KMS-11 (cell line): ENCODE results near the gene BZW1.

Source experiments
- H2AFZ ChIP-seq: fragments of 200-600 bp; sonication (generic); 2 replicates; pipeline ENCODE4 v1.6.1; 2016; ENCODE audit warnings: antibody characterized with exemption, mixed run types, low read depth
- H3K27ac ChIP-seq: fragments of 200-600 bp; sonication (generic); 2 replicates; pipeline ENCODE4 v1.6.1; 2016; ENCODE audit warnings: mild to moderate bottlenecking, mixed run types
- H3K27me3 ChIP-seq: fragments of 200-600 bp; sonication (generic); 2 replicates; pipeline ENCODE4 v1.6.1; 2017; ENCODE audit warnings: mild to moderate bottlenecking, low read depth, mixed run types, moderate library complexity; ENCODE audit not compliant: insufficient read depth
- H3K36me3 ChIP-seq: fragments of 200-600 bp; sonication (generic); 2 replicates; pipeline ENCODE4 v1.6.1; 2017; ENCODE audit warnings: mild to moderate bottlenecking, mixed run types; ENCODE audit not compliant: insufficient read depth
- H3K4me1 ChIP-seq: fragments of 200-600 bp; sonication (generic); 2 replicates; pipeline ENCODE4 v1.6.1; 2016; ENCODE audit warnings: mild to moderate bottlenecking, low read depth, mixed run types; ENCODE audit not compliant: poor library complexity, severe bottlenecking
- H3K4me2 ChIP-seq: fragments of 200-600 bp; sonication (generic); 2 replicates; pipeline ENCODE4 v1.7.0; 2016; ENCODE audit warnings: mild to moderate bottlenecking, mixed run types
- H3K4me3 ChIP-seq: fragments of 200-600 bp; sonication (generic); IDR thresholded peaks from 2 replicates; pipeline ENCODE4 v1.6.1; 2017; ENCODE audit warnings: low read depth, low read length, mixed read lengths; ENCODE audit not compliant: insufficient read depth
- H3K79me2 ChIP-seq: fragments of 200-600 bp; sonication (generic); 2 replicates; pipeline ENCODE4 v1.6.1; 2016; ENCODE audit warnings: low read depth, mixed run types; ENCODE audit not compliant: insufficient read depth
- H3K9ac ChIP-seq: fragments of 200-600 bp; sonication (generic); 2 replicates; pipeline ENCODE4 v1.6.1; 2016; ENCODE audit warnings: mild to moderate bottlenecking, mixed run types
- H4K20me1 ChIP-seq: fragments of 200-600 bp; sonication (generic); 2 replicates; pipeline ENCODE4 v1.6.1; 2016; ENCODE audit warnings: mild to moderate bottlenecking, mixed run types; ENCODE audit not compliant: insufficient read depth
- TF ChIP-seq, protein P1 (sequence below): fragments of 200-600 bp; sonication (generic); conservative IDR thresholded peaks from 2 replicates; pipeline ENCODE4 v1.6.1; 2017; ENCODE audit warnings: low read depth, mild to moderate bottlenecking, antibody characterized with exemption, low read length, moderate library complexity, mixed read lengths

Gene BZW1

DNA sequence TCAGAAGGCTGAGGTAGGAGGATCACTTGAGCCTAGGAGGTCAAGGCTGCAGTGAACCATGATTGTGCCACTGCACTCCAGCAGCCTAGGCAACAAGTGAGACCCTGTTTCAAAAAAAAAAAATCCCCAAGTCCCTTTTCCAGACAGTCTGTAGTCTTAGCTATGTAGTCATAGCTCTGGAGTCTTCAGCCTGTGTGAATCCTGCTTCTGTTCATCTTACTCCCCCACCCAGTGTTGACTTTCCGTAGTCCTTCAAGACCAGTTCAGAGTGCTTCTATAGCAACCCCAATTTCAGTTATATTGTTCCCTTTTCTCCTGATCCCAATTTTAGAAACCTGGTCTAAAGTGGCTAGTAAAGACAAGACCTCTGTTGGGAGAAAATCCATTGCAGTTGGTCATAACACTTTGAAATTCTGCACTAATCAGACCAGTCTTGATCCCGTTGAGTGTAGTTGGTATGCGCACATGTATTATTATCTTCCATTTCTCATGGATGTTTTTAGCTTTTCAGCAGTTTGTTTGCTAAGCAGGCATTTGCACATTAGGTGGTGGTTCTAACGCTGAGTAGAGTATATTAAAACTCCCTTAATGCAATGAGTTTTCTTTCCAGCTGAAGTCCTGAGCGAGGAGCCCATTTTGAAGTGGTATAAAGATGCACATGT, 9.0 kb downstream of the BZW1 start:
- Histone ChIP-seq H3K9ac (no peak overlapping the region), H2AFZ (no peak overlapping the region)
- TF ChIP-seq, protein P1, sequence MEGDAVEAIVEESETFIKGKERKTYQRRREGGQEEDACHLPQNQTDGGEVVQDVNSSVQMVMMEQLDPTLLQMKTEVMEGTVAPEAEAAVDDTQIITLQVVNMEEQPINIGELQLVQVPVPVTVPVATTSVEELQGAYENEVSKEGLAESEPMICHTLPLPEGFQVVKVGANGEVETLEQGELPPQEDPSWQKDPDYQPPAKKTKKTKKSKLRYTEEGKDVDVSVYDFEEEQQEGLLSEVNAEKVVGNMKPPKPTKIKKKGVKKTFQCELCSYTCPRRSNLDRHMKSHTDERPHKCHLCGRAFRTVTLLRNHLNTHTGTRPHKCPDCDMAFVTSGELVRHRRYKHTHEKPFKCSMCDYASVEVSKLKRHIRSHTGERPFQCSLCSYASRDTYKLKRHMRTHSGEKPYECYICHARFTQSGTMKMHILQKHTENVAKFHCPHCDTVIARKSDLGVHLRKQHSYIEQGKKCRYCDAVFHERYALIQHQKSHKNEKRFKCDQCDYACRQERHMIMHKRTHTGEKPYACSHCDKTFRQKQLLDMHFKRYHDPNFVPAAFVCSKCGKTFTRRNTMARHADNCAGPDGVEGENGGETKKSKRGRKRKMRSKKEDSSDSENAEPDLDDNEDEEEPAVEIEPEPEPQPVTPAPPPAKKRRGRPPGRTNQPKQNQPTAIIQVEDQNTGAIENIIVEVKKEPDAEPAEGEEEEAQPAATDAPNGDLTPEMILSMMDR = no peak

DNA sequence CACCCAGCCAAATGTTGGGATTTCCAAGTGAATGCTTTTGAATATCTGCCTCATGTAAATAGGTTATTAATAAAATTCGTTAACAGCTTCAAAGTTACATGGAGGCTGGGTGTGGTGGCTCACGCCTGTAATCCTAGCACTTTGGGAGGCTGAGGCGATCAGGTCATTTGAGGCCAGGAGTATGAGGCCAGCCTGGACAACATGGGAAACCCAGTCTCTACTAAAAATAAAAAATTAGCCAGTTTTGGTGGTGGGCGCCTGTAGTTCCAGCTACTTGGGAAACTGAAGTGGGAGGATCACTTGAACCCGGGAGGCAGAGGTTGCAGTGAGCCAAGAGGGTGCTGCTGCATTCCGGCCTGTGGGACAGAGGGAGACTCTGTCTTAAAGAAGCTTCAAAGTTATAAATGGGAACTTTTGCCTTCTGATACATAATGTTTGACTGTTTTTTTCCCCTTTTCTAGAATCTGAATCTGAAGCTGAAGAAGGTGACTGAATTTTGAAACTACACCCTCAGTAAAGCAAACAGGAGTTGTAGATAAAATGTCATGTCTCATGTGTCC, 10.1 kb downstream of the BZW1 start:
- TF ChIP-seq, protein P1 = no peak
- no peaks in the 10 kb centered on the region for H4K20me1 ChIP-seq
- H3K27me3 ChIP-seq = no peaks in the 10 kb centered on the region
- no peak overlapping the region for H2AFZ ChIP-seq
- no peak overlapping the region for H3K4me3 ChIP-seq
- H3K4me2 ChIP-seq = no peak overlapping the region
- peaks cover 7% of the 10 kb centered on the region for H3K4me1 ChIP-seq
- H3K27ac ChIP-seq = no peak overlapping the region
- H3K9ac ChIP-seq = no peak overlapping the region
- H3K79me2 ChIP-seq = peaks cover 4% of the 10 kb centered on the region; the same call in 1 of the 2 replicates
- peaks cover 28% of the 10 kb centered on the region; the same call in 1 of the 2 replicates for H3K36me3 ChIP-seq

More for the DNA sequence above, 9.0 kb downstream of the BZW1 start:
- peaks cover 18% of the 10 kb centered on the region for H3K4me1 ChIP-seq
- no peaks in the 10 kb centered on the region for H4K20me1 ChIP-seq
- no peak overlapping the region for H3K27ac ChIP-seq
- peaks cover 34% of the 10 kb centered on the region; the same call in 1 of the 2 replicates for H3K36me3 ChIP-seq
- no peak overlapping the region for H3K4me3 ChIP-seq
- no peaks in the 10 kb centered on the region for H3K27me3 ChIP-seq
- H3K79me2 ChIP-seq = peaks cover 14% of the 10 kb centered on the region; the same call in 1 of the 2 replicates
- H3K4me2 ChIP-seq = no peak overlapping the region

DNA sequence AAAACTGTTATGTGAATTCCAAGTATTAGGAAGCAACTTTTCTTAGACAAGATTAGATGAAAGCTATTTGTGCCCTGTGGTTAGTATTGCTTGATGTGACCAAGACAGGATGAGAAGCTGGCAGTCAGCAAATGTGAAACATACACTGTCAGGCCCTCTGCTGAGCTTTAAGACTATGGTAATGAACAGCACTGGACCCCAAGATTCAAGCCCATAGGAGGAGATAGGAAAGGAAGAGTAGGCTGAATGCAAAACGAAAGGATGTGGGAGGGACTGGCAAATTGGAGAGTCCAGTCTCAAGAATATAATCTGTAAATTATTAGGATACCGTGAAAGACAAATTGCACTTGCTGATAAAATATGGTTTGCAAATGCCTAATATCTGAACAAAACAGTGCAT, 16.4 kb downstream of the BZW1 start:
- no peaks in the 10 kb centered on the region for H3K79me2 ChIP-seq
- H4K20me1 ChIP-seq = no peaks in the 10 kb centered on the region
- H3K4me2 ChIP-seq = no peak overlapping the region
- no peak overlapping the region for H2AFZ ChIP-seq
- no peak overlapping the region for H3K27ac ChIP-seq
- TF ChIP-seq, protein P1 = no peak
- H3K4me3 ChIP-seq = no peak overlapping the region
- H3K36me3 ChIP-seq = no peaks in the 10 kb centered on the region
- no peaks in the 10 kb centered on the region for H3K27me3 ChIP-seq
- H3K9ac ChIP-seq = no peak overlapping the region
- H3K4me1 ChIP-seq = no peaks in the 10 kb centered on the region

- H3K27ac ChIP-seq = no peak overlapping the region
- no peaks in the 10 kb centered on the region for H3K27me3 ChIP-seq
- no peak overlapping the region for H3K9ac ChIP-seq
- no peaks in the 10 kb centered on the region for H3K79me2 ChIP-seq
- no peak overlapping the region for H3K4me3 ChIP-seq
- H3K36me3 ChIP-seq = no peaks in the 10 kb centered on the region
- no peaks in the 10 kb centered on the region for H3K4me1 ChIP-seq
- TF ChIP-seq, protein P1 = no peak
- no peaks in the 10 kb centered on the region for H4K20me1 ChIP-seq
- H2AFZ ChIP-seq = no peak overlapping the region
- no peak overlapping the region for H3K4me2 ChIP-seq
These were observed 17.0 kb downstream of the BZW1 start for GRCh38 chr2:200828572-200829257.
